HG02885 (cell line): Measurements from ENCODE around the gene TNFRSF6B.

ENCODE experiments used
- ATAC-seq: cut with Tn5 transposase; IDR thresholded peaks from one replicate; pipeline ENCODE4 v1.9.1; 2021; ENCODE audit warnings: mild to moderate bottlenecking; ENCODE audit not compliant: unreplicated experiment, poor library complexity

TNFRSF6B gene

GRCh38 chr20:63694584-63695423 lies 1.6 kb upstream of the TNFRSF6B start:
- ATAC-seq: no peak

GRCh38 chr20:63695424-63696305 lies 787 bp upstream of the TNFRSF6B start:
- no peak for ATAC-seq

GRCh38 chr20:63696306-63696627 lies 185 bp upstream of the TNFRSF6B start:
- ATAC-seq: no peak

GRCh38 chr20:63697357-63697867 lies 960 bp downstream of the TNFRSF6B start:
- ATAC-seq: no peak

- ATAC-seq: no peak
Observed at GRCh38 chr20:63697868-63698545, 1.6 kb downstream of the TNFRSF6B start.

GRCh38 chr20:63698739-63699465 lies 2.5 kb downstream of the TNFRSF6B start:
- no peak for ATAC-seq

GRCh38 chr20:63699466-63700198 lies 3.2 kb downstream of the TNFRSF6B start:
- no peak for ATAC-seq

- ATAC-seq: no peak
Observed at GRCh38 chr20:63700199-63701050, 4.0 kb downstream of the TNFRSF6B start.

- ATAC-seq: no peak
Observed at GRCh38 chr20:63701051-63701328, 4.5 kb downstream of the TNFRSF6B start.

- ATAC-seq: no peak
Observed at GRCh38 chr20:63701329-63702035, 5.0 kb downstream of the TNFRSF6B start.

- ATAC-seq: no peak
Observed at GRCh38 chr20:63702036-63702665, 5.7 kb downstream of the TNFRSF6B start.

- ATAC-seq: no peak
Observed at GRCh38 chr20:63702751-63703470, 6.5 kb downstream of the TNFRSF6B start.

- no peak for ATAC-seq
Observed at GRCh38 chr20:63703471-63703975, 7.1 kb downstream of the TNFRSF6B start.

- no peak for ATAC-seq
Observed at GRCh38 chr20:63703976-63704748, 7.7 kb downstream of the TNFRSF6B start.

GRCh38 chr20:63704749-63705117 lies 8.3 kb downstream of the TNFRSF6B start:
- no peak for ATAC-seq
